Calu3 (cell line): ENCODE data around the gene PLA2G2F. TPM values are rescaled to one million over a fixed set of nuclear protein-coding genes. Genes with fewer than 3 reads are reported as not detected.

Experiments
- BruUV-seq: library from RNA; stranded (reverse); fragments of 400-500 nt; replicated peaks from 2 replicates; lab custom pipeline; 2021; lab: Mats Ljungman, UMichigan
- CTCF ChIA-PET: fragments of 300-600 bp; sonication (Branson Sonifier 250); formaldehyde crosslinking; loops from one replicate; lab custom pipeline; 2022; ENCODE audit warnings: antibody characterized with exemption; lab: Charles Lee
- DNase-seq: peaks from one replicate; pipeline ENCODE4 v3.0.0; 2022
- H3K27ac Mint-ChIP-seq: one replicate; pipeline ENCODE4 v1.8.0; 2022; ENCODE audit warnings: mixed read lengths; ENCODE audit not compliant: unreplicated experiment
- H3K27me3 Mint-ChIP-seq: one replicate; pipeline ENCODE4 v1.8.0; 2022; ENCODE audit warnings: mixed read lengths; ENCODE audit not compliant: unreplicated experiment
- H3K36me3 Mint-ChIP-seq: one replicate; pipeline ENCODE4 v1.8.0; 2022; ENCODE audit warnings: mild to moderate bottlenecking, moderate library complexity, mixed read lengths; ENCODE audit not compliant: insufficient read depth, unreplicated experiment
- H3K4me1 Mint-ChIP-seq: one replicate; pipeline ENCODE4 v1.8.0; 2022; ENCODE audit warnings: mild to moderate bottlenecking, low read depth, mixed read lengths; ENCODE audit not compliant: unreplicated experiment
- H3K4me3 Mint-ChIP-seq: one replicate; pipeline ENCODE4 v1.8.0; 2022; ENCODE audit warnings: mild to moderate bottlenecking, low read depth, moderate library complexity, mixed read lengths; ENCODE audit not compliant: unreplicated experiment
- H3K9me3 Mint-ChIP-seq: one replicate; pipeline ENCODE4 v1.8.0; 2022; ENCODE audit warnings: low read depth, mixed read lengths; ENCODE audit not compliant: unreplicated experiment
- intact Hi-C: fragments of 100-400 bp; cut with micrococcal nuclease; formaldehyde crosslinking; loops from one replicate; pipeline ENCODE4 v1.10.0; 2022; ENCODE audit not compliant: unreplicated experiment
- total RNA-seq: library from RNA; stranded (reverse); gene quantifications from 2 replicates; pipeline ENCODE4 v1.2.3, GENCODE V29; 2022
- TF ChIP-seq, protein P1 (sequence below): fragments of 200-600 bp; IDR thresholded peaks from one replicate; pipeline ENCODE4 v1.8.0; 2022; ENCODE audit warnings: antibody characterized with exemption; ENCODE audit not compliant: unreplicated experiment

The PLA2G2F gene
- total RNA-seq, 1 experiment from 2014 or later = not detected

DNA sequence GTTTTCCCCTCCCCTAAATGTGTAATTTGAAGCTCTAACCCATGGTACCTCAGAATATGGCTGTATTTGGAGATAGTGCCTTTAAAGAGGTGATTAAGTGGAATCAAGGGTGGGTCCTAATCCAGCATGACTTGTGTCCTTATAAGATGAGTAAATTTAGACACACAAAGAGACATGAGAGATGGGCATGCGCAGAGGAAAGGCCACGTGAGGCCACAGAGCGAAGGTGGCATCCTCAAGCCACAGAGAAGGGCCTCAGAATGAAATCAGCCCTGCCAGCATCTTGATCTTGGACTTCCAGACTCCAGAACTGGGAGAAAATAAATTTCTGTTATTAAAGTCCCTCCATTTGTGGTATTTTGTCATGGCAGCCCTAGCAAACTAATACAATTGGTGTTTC is 2.9 kb upstream of the PLA2G2F start:
- Mint-ChIP-seq H3K27ac (no peak overlapping the region), H3K36me3 (peaks cover 7% of the 10 kb centered on the region), H3K27me3 (no peaks in the 10 kb centered on the region), H3K4me1 (peaks cover 22% of the 10 kb centered on the region), H3K9me3 (no peaks in the 10 kb centered on the region), H3K4me3 (no peak overlapping the region)
- intact Hi-C loops = no loop called here
- TF ChIP-seq, protein P1, sequence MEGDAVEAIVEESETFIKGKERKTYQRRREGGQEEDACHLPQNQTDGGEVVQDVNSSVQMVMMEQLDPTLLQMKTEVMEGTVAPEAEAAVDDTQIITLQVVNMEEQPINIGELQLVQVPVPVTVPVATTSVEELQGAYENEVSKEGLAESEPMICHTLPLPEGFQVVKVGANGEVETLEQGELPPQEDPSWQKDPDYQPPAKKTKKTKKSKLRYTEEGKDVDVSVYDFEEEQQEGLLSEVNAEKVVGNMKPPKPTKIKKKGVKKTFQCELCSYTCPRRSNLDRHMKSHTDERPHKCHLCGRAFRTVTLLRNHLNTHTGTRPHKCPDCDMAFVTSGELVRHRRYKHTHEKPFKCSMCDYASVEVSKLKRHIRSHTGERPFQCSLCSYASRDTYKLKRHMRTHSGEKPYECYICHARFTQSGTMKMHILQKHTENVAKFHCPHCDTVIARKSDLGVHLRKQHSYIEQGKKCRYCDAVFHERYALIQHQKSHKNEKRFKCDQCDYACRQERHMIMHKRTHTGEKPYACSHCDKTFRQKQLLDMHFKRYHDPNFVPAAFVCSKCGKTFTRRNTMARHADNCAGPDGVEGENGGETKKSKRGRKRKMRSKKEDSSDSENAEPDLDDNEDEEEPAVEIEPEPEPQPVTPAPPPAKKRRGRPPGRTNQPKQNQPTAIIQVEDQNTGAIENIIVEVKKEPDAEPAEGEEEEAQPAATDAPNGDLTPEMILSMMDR = no peak
- CTCF ChIA-PET = interaction anchor here (0.6 kb wide), 1 partner anchor 76 kb away, joined by 3 read pairs; no protein-coding TSS in a partner anchor
- DNase-seq = no peak
- no TSS peak for BruUV-seq

DNA sequence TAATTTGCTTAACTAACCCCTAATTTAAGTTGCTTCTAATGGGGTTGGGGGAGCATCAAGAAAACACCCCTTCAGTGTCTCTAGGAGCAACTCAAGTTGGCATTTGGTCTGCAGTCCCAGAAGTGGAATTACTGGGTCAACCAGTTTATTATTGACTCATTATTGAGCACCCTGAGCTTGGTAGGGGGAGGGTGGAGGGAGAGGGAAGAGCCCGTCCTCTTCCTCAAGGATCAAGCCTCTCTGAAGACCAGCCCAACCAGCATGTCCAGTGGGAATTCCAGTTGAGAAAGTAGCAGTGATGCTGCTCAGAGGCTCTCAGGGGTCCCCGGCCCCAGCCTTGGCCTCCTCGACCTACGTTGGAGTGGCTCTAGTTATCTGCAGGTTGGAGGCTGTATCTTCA is 2.1 kb upstream of the PLA2G2F start:
- Mint-ChIP-seq H3K4me3 (no peak overlapping the region), H3K4me1 (peaks cover 22% of the 10 kb centered on the region), H3K36me3 (peaks cover 7% of the 10 kb centered on the region), H3K9me3 (no peaks in the 10 kb centered on the region), H3K27ac (peak overlapping the region; percentile 63), H3K27me3 (no peaks in the 10 kb centered on the region)
- intact Hi-C loops = no loop called here
- BruUV-seq = no TSS peak
- TF ChIP-seq, protein P1 = no peak
- CTCF ChIA-PET = no interaction called here
- peak; percentile 54 for DNase-seq

GRCh38 chr1:20137604-20138003 is 1.5 kb upstream of the PLA2G2F start:
- Mint-ChIP-seq H3K9me3 (no peaks in the 10 kb centered on the region), H3K27me3 (no peaks in the 10 kb centered on the region), H3K27ac (peak overlapping the region; percentile 63), H3K36me3 (peaks cover 7% of the 10 kb centered on the region), H3K4me1 (peaks cover 22% of the 10 kb centered on the region), H3K4me3 (no peak overlapping the region)
- intact Hi-C loops = no loop called here
- no TSS peak for BruUV-seq
- TF ChIP-seq, protein P1 = no peak
- DNase-seq = no peak
- CTCF ChIA-PET = no interaction called here

DNA sequence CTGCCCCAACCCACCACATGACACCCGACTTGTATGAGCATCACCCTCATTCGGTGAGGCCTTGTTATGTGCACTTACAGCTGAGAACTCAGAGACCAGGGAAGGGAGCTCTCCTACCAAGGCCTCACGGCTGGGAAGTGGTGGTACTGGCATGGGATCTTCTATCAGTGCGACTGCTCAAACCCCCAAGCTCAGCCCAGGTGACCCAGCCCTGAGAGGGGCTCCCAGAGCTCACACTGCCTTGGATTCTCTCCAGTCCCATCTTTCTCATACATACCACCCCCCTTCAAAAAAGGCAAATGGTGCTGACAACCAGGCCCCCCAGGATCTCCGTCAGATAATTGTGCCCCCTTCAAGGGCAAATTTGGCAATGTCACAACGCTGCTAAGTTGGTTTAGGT is 777 bp upstream of the PLA2G2F start:
- Mint-ChIP-seq H3K9me3 (no peaks in the 10 kb centered on the region), H3K27ac (no peak overlapping the region), H3K36me3 (peaks cover 7% of the 10 kb centered on the region), H3K4me3 (no peak overlapping the region), H3K4me1 (peaks cover 22% of the 10 kb centered on the region), H3K27me3 (no peaks in the 10 kb centered on the region)
- DNase-seq = no peak
- intact Hi-C loops = no loop called here
- CTCF ChIA-PET = no interaction called here
- no TSS peak for BruUV-seq
- TF ChIP-seq, protein P1 = no peak
